ENCODE results near the gene PDXK.
A peak's percentile ranks its signal among the peaks of the same experiment; 100 is the strongest.

Gene PDXK

GRCh38 chr21:43760391-43760958, 41.5 kb downstream of the PDXK start:
- DNase-seq (ENCODE audit: low spot score): no peak
- H3K4me3 ChIP-seq: no peak overlapping the region
- TF ChIP-seq, protein P1, sequence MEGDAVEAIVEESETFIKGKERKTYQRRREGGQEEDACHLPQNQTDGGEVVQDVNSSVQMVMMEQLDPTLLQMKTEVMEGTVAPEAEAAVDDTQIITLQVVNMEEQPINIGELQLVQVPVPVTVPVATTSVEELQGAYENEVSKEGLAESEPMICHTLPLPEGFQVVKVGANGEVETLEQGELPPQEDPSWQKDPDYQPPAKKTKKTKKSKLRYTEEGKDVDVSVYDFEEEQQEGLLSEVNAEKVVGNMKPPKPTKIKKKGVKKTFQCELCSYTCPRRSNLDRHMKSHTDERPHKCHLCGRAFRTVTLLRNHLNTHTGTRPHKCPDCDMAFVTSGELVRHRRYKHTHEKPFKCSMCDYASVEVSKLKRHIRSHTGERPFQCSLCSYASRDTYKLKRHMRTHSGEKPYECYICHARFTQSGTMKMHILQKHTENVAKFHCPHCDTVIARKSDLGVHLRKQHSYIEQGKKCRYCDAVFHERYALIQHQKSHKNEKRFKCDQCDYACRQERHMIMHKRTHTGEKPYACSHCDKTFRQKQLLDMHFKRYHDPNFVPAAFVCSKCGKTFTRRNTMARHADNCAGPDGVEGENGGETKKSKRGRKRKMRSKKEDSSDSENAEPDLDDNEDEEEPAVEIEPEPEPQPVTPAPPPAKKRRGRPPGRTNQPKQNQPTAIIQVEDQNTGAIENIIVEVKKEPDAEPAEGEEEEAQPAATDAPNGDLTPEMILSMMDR (IDR thresholded peaks at IDR 0.05): no peak
- H3K27ac ChIP-seq: no peak overlapping the region

GRCh38 chr21:43761886-43762285, 43.0 kb downstream of the PDXK start:
- DNase-seq (ENCODE audit: low spot score): no peak
- TF ChIP-seq, protein P1 (IDR thresholded peaks at IDR 0.05): no peak
- Histone ChIP-seq H3K4me3 (no peak overlapping the region), H3K27ac (no peak overlapping the region)

DNA sequence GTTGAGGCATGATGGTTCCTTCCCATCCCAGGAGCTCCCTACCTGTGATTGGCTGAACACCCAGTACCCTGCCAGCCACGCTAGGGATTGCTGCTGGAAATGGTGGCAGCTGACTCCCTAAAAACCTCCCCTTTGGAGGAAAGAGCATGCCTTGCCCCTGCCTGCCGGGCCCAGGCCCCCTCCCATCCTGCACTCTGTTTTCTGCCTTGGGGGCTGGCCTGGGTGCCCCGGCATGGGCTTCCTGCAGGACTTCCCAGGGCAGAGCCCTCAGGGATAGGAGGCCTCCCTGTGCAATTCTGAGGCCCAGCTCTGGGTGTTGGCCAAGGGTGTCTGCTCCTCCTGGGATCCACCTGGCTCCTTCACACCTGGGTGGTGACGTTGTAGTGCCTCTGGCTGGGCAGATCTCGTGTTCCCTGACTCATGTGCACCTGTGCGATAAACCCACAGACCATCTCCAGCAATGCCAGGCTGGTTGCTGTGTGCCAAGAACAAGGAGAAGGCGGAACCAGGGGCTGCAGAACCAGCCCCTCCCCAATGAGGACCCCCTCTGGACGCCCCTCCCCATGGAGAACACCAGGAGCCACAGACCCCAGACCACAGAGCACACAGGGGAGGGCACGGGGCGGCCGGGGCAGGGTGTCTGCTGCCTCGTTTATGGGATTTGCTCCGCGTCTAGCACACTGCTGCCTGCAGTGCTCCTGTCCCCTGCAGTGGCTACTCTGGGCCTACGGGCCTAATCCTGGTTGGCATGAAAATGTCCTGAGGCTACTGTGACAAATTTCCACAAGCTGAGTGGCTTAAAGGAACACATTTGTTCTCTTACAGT, 43.6 kb downstream of the PDXK start:
- no peak for DNase-seq (ENCODE audit: low spot score)
- H3K27ac ChIP-seq: no peak overlapping the region
- H3K4me3 ChIP-seq: no peak overlapping the region
- TF ChIP-seq, protein P1 (IDR thresholded peaks at IDR 0.05): no peak

GRCh38 chr21:43763901-43764523, 45.1 kb downstream of the PDXK start:
- TF ChIP-seq, protein P1 (IDR thresholded peaks at IDR 0.05): no peak
- peak overlapping the region in 1 of 2 donors; percentile 15 for H3K27ac ChIP-seq

GRCh38 chr21:43764576-43765495, 45.9 kb downstream of the PDXK start:
- TF ChIP-seq, protein P1 (IDR thresholded peaks at IDR 0.05): no peak
- peak overlapping the region in 1 of 2 donors; percentile 15 for H3K27ac ChIP-seq
- H3K4me3 ChIP-seq: no peak overlapping the region
- DNase-seq (ENCODE audit: low spot score): no peak

More at GRCh38 chr21:43763901-43764523, 45.1 kb downstream of the PDXK start:
- no peak for DNase-seq (ENCODE audit: low spot score)
- H3K4me3 ChIP-seq: no peak overlapping the region

DNA sequence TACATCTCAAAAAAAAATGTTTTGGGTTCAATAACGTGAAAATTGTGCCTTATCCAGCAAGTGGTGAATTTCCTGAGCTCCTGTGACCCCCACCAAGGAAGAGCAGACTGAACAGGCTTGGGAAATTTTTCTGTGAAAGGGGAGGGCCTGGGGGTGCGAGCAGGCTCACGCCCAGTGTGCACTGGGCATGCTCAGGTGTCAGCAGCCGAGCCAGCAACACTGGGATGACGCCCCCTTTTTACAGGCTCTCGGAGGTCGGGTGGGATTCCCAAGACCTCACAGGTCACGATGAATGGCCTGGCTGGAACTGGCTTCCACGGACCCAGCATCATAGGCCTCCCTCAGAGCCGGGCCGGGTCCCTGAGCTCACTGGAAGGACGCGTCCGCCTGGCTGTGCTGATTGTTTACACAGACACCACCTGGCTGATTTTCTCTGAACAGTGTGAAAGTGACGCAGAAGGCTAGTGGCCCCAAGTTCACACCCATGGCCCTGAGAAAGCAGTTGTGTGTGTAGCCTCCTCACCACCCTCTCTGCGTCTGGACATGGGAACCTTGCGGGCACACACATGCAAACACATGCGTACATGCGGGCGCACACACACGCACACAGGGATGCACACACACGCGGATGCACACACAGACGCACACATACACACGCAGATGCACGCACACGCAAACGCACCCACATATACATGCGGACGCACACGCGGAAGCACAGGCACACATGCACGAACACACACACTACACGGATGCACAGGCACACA, 48.0 kb downstream of the PDXK start:
- TF ChIP-seq, protein P1 (IDR thresholded peaks at IDR 0.05): no peak
- Histone ChIP-seq H3K27ac (no peak overlapping the region), H3K4me3 (no peak overlapping the region)
- DNase-seq (ENCODE audit: low spot score): no peak
